GM12873 (cell line): ENCODE measurements around the gene CTDNEP1.

Experiments
- CTCF ChIP-seq: IDR thresholded peaks from 2 replicates; pipeline ENCODE4 v1.5.1; 2012; ENCODE audit warnings: low read depth, mild to moderate bottlenecking, moderate library complexity, low read length, control low read depth; ENCODE audit not compliant: insufficient read depth; ENCODE audit errors: missing control alignments

Gene CTDNEP1

DNA sequence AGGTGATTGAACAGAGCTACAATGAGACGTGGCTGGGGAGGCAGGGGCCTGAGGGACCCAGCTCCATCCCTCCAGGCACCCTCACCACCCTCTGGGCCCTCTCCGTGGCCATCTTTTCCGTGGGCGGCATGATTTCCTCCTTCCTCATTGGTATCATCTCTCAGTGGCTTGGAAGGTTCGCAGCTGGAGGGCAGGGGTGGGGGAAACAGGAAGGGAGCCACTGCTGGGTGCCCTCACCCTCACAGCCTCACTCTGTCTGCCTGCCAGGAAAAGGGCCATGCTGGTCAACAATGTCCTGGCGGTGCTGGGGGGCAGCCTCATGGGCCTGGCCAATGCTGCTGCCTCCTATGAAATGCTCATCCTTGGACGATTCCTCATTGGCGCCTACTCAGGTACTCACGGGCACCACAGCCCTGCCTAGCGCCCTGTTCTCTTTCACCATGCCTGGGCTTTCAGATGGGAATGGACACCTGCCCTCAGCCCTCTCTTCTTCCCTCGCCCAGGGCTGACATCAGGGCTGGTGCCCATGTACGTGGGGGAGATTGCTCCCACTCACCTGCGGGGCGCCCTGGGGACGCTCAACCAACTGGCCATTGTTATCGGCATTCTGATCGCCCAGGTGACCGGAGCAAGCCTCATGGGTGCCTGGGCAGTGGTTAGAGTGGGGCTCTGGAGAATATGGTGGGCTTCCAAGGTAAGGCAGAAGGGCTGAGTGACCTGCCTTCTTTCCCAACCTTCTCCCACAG, 32.1 kb upstream of the CTDNEP1 start:
- TF ChIP-seq CTCF: no peak

DNA sequence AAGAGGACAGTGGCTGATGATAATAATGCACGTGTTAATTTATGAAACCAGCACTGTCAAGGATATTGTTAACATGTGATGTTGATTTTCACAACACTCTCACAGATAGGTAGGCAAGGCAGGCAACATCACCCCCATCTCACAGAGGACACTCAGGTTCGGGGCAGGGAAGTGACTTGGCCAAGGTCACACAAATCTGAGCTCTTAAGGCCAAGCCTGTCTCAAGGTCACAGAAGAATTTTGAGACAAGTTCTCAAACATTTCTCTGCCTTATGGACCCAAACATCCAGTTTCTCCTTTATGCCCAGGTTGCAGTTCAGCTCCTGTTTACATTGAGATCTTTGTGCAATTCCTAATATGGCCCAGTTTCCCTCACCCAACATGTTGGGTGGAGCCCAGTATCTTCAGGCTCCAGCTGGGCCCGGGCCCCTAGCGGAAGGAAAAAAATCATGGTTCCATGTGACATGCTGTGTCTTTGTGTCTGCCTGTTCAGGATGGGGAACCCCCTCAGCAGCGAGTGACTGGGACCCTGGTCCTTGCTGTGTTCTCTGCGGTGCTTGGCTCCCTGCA, 31.3 kb upstream of the CTDNEP1 start:
- TF ChIP-seq CTCF: peak; percentile 30

DNA sequence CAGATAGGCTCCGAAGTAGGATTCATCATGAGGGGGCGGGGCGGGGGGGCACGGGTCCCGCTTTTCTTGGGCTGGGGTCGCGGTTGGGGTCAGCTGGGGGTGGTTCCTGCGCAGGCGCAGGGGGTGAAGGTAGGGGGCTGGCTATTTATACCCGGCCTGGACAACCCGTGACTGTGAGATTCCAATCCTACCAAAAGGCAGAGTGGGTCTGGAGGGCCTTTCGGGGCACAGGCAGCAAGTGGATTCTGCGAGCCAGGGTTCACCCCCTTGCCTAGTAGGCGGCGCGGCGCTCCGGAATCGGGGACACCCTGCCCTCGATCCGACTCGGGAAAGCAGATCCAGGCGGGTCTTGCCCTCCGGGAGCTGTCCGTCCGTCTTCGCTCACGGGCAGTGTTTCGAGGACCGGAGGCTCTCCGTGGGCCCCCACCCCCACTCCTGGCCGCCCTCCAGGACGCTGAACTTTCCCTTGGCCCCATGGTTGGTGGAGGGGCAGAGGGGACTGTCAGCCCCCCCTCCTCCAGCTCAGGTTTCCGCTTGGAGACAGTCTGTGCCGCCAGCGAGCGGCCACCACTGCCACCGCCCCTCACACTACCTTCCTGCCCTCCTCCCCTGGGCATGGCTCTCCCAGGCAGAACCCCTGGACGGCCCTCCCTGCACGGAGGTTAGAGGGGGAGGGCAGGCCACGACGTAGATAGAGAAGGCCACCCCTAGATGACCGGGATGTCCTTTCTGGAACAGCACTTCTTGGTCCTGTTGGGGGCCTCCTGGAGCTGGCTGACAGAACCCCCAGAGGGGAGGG, 30.6 kb upstream of the CTDNEP1 start:
- no peak for TF ChIP-seq CTCF

DNA sequence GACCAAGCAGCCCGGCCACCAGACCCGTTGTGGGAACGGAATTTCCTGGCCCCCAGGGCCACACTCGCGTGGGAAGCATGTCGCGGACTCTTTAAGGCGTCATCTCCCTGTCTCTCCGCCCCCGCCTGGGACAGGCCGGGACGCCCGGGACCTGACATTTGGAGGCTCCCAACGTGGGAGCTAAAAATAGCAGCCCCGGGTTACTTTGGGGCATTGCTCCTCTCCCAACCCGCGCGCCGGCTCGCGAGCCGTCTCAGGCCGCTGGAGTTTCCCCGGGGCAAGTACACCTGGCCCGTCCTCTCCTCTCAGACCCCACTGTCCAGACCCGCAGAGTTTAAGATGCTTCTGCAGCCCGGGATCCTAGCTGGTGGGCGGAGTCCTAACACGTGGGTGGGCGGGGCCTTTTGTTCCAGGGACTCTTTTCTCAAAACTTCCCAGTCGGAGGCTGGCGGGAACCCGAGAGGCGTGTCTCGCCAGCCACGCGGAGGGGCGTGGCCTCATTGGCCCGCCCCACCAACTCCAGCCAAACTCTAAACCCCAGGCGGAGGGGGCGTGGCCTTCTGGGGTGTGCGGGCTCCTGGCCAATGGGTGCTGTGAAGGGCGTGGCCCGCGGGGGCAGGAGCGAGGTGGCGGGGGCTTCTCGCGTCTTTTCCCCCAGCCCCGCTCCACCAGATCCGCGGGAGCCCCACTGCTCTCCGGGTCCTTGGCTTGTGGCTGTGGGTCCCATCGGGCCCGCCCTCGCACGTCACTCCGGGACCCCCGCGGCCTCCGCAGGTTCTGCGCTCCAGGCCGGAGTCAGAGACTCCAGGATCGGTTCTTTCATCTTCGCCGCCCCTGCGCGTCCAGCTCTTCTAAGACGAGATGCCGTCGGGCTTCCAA, 29.8 kb upstream of the CTDNEP1 start, which contains the start of gene SLC2A4:
Gene SLC2A4 (plus strand): TSS at position 645 of the 879 bp plus-strand sequence. CDS start 217 bp downstream, at position 862.
- no peak for TF ChIP-seq CTCF

DNA sequence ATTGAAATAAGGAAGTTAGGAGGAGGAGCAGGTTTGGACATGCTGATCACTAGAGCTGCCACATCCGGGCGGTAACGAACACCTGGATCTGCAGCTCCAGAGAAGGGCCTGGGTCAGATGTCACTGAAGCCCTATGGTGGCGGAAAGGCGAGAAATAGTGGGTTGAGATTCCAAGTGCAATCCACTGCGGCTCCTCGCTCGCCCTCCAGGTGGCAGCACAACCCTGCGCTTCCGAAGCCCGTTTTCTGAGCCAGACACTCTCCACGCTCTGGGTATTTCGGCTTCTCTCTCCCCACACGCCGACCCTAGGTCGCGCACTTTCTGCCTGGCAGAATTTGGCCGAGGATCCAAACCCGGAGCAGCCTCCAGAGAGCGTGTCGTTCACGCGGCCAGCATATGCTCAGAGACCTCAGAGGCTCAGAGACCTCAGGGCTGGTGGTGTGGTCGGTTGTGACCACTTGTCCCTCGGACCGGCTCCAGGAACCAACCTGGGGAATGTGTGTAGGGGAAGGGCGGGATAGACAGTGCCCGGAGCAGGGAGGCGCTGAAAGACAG, 29.1 kb upstream of the CTDNEP1 start:
- TF ChIP-seq CTCF: peak; percentile 99

DNA sequence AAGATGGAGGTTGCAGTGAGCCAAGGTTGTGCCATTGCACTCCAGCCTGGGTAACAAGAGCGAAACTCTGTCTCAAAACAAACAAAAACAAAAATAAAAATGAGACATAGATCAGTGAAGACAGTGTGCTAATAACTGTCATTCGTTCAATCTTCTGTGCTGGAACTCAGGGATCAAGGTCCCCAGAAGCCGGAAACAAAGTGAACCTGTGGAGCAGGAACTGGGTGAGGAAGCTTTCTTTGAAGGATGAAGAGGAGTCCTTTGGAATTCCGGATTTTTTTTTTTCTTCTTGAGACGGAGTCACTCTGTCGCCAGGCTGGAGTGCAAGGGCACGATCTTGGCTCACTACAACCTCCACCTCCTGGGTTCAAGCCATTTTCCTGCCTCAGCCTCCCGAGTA, 27.9 kb upstream of the CTDNEP1 start:
- no peak for TF ChIP-seq CTCF
